HG03354 (cell line): ENCODE data around the gene MAFF.
A peak's percentile ranks its signal among the peaks of the same experiment; 100 is the strongest.
"Not testable (repeated sequence)": the region's sequence is repeated elsewhere in the genome, so short reads cannot be mapped to it uniquely, and the experiment has no call there.

ENCODE experiments used
- ATAC-seq: cut with Tn5 transposase; IDR thresholded peaks from one replicate; pipeline ENCODE4 v1.9.1; 2021; ENCODE audit warnings: mild to moderate bottlenecking; ENCODE audit not compliant: unreplicated experiment, poor library complexity, severe bottlenecking

MAFF gene

GRCh38 chr22:38201711-38202436 lies at the start of gene MAFF:
Gene MAFF, plus strand, starts transcription at chr22:38201994. Its CDS starts 11,860 bp downstream, at chr22:38213854.
- peak; percentile 67 for ATAC-seq

- ATAC-seq: no peak
Observed at GRCh38 chr22:38153821-38154562, 47.8 kb upstream of the MAFF start.

- not testable (repeated sequence) for ATAC-seq
Observed at GRCh38 chr22:38154563-38154915, 47.3 kb upstream of the MAFF start.

GRCh38 chr22:38155703-38156102 lies 46.1 kb upstream of the MAFF start:
- no peak for ATAC-seq

GRCh38 chr22:38162881-38163843 lies 38.6 kb upstream of the MAFF start:
- ATAC-seq: peak; percentile 68

GRCh38 chr22:38163844-38164550 lies 37.8 kb upstream of the MAFF start:
- no peak for ATAC-seq

GRCh38 chr22:38164551-38164918 lies 37.3 kb upstream of the MAFF start:
- no peak for ATAC-seq

GRCh38 chr22:38165922-38166593 lies 35.7 kb upstream of the MAFF start:
- no peak for ATAC-seq

GRCh38 chr22:38167988-38168407 lies 33.8 kb upstream of the MAFF start:
- ATAC-seq: no peak

- no peak for ATAC-seq
Observed at GRCh38 chr22:38169116-38169515, 32.7 kb upstream of the MAFF start.

GRCh38 chr22:38170469-38170868 lies 31.3 kb upstream of the MAFF start:
- ATAC-seq: no peak

GRCh38 chr22:38171927-38172831 lies 29.6 kb upstream of the MAFF start:
- ATAC-seq: no peak

GRCh38 chr22:38172832-38173640 lies 28.8 kb upstream of the MAFF start:
- ATAC-seq: no peak

GRCh38 chr22:38173641-38173906 lies 28.2 kb upstream of the MAFF start:
- ATAC-seq: no peak

GRCh38 chr22:38174626-38175025 lies 27.2 kb upstream of the MAFF start:
- no peak for ATAC-seq

- no peak for ATAC-seq
Observed at GRCh38 chr22:38175206-38176118, 26.3 kb upstream of the MAFF start.
